HG02840 (cell line): ENCODE results near the gene MFRP.

Experiments used
- ATAC-seq: cut with Tn5 transposase; IDR thresholded peaks from one replicate; pipeline ENCODE4 v1.9.1; 2021; ENCODE audit warnings: mild to moderate bottlenecking, moderate library complexity, moderate number of reproducible peaks; ENCODE audit not compliant: unreplicated experiment, low FRiP score

Gene MFRP

DNA sequence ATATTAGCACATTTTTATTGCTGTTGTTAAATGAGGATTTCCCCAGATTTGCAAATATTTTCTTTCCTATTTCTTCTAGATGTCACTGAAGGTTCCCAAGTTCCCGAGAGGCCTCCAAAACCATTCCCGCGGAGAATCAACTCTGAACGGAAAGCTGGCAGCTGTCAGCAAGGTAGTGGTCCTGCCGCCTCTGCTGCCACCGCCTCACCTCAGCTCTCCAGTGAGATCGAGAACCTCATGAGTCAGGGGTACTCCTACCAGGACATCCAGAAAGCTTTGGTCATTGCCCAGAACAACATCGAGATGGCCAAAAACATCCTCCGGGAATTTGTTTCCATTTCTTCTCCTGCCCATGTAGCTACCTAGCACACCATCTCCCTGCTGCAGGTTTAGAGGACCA, 47.1 kb downstream of the MFRP start:
- no peak for ATAC-seq

DNA sequence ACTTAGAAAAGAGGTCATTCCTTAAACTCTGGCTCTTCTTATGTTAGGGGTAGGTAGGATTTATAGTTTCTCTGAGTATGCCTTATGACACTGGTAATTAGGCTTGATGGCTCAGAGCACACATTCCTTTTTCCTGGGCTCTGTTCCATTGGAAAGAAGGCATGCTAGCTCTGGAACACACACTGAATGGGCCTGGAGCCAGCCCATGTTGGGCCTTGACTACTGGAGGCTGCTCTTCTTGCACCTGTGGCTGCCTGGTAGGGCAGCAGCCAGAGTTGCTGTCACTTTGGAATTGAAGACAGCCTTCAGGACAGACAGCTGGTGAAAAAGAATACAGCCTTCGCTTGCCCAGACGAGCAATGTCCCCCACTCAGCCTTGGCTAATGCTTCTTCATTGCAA, 47.8 kb downstream of the MFRP start:
- no peak for ATAC-seq

DNA sequence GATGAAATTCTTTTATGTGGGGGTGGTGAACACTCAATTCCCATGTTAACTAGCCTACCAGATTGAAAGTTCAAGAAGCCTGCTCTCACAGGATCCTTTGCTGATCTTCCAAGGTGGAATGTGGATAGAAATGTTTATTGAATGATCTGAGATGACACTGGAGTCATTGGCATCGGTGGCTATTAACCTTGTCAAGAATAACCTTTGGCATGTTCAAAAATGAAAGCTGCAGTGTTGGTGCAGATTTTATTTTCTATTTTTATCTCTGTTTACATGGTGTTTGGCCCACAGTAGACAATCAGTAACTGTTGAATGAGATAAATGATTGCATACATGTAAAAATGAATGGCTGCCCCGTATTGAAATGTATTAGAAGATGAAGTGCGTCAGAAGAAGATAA, 48.6 kb downstream of the MFRP start:
- ATAC-seq, result no peak

DNA sequence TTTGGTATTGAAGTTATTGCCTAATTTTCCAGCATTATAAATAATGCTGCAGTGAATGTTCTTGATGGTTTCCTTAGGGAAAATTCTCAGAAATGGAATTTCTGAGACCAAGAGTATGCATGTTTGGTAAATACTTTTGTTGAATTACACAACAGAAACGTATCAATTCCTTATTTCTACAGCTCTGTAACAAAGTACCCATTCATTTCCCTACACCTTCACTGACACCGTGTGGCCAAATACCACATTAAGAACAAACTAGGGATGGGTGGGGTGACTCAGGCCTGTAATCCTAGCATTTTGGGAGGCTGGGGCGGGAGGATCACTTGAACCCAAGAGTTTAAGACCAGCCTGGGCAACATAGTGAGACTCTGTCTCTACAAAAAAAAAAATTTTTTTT, 51.3 kb downstream of the MFRP start:
- no peak for ATAC-seq

DNA sequence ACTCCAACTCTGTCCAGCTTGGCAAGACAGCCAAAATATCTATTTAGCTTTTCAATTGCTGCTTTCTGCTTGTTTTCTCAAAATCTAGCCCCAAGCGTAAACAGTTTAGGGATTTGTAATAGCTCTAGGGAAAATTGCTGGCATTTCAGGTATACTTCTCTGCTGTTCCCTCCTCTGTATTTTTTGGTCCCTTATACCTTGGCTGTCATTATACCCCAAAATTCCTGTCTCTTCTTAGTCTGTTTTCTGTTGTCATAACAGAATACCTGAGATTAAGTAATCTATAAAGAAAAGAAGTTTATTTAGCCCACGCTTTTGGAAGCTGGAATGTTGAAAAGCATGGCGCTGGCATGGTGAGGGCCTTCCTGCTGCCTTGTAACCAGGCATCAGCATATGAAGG, 53.0 kb downstream of the MFRP start:
- ATAC-seq, result no peak

DNA sequence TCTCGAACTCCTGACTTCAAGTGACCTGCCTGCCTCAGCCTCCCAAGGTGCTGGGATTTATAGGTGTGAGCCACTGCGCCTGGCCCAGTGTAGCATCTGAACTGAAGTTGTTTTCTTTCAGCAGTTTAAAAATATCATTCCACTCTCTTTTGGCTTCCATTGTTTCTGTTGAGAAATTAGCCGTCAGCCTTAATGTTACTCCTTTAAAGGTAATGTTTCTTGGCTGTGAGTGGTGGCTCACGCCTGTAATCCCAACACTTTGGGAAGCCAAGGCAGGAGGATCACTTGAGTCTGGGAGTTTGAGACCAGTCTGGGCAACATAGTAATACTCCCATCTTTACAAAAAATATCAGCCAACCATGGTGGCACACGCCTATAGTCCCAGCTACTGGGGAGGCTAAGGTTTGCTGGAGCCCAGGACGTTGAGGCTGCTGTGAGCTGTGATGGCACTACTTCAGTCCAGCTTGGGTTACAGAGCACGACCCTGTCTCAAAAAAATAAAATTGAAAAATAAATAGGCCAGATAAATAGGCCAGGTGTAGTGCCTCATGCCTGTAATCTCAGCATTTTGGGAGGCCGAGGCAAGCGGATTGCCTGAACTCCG, 55.5 kb downstream of the MFRP start:
- ATAC-seq, result no peak
